ENCODE results near the gene ATG13.
"Not testable (repeated sequence)": the region's sequence is repeated elsewhere in the genome, so short reads cannot be mapped to it uniquely, and the experiment has no call there.

ATG13 gene

GRCh38 chr11:46617134-46617971 lies at the start of gene ATG13, which contains the start of gene HARBI1:
Gene ATG13, plus strand, starts transcription at chr11:46617553. Its CDS starts 26,739 bp downstream, at chr11:46644292.
Gene HARBI1, minus strand, starts transcription at chr11:46617227. Its CDS starts 990 bp downstream, at chr11:46616237.
- peak; percentile 84 to 85 for DNase-seq (ENCODE audit: low read depth in 2 of 2)

DNA sequence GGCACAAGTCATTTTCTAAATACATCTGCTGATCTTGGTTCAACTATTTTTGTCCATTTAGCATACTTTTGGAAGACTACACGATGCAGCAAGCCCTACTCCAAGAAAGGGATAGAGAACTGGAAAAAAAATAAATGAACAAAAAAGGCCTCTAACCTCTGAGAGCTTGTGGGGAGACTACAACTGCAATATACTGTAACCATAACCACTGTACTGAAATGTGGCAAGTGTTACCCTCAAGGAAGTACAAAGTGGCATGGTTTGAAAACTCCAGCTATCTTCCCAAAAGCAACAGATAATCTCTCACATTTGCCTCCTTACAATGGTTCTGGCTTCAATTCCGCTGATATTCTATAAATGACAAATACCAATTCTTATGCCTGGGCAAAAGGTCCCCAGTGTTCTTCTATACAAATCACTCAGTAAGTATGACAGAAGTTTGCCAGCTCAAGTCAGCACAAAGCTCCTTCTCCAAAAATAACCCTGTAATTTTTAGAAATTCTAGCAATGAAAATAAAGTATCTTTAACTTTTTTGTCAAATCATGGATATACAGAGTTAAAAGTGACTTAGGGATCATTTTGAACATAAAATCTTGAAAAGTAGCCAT lies 46.5 kb upstream of the ATG13 start:
- no peak for DNase-seq (ENCODE audit: low read depth in 2 of 2)

- no peak for DNase-seq (ENCODE audit: low read depth in 2 of 2)
Observed at GRCh38 chr11:46574656-46575055, 42.7 kb upstream of the ATG13 start.

DNA sequence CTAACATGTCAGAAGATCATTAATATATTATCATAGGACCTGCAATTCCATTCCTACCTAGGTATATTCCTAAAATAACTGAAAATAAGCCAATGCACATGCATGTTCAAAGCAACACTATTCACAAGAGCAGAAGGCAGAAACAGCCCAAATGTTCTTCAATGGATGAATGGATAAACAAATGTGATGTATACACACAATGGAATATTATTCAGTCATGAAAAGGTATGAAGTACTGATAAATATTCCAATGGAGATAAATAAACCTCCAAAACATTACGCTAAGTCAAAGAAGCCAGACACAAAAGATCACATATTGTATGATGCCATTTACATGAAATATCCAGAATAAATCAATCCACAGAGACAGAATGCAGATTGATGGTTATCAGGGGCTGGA lies 40.3 kb upstream of the ATG13 start:
- DNase-seq (ENCODE audit: low read depth in 2 of 2) = no peak

- DNase-seq (ENCODE audit: low read depth in 2 of 2) = no peak
Observed at GRCh38 chr11:46582588-46582987, 34.8 kb upstream of the ATG13 start.

GRCh38 chr11:46583513-46583912 lies 33.8 kb upstream of the ATG13 start:
- DNase-seq (ENCODE audit: low read depth in 2 of 2) = not testable (repeated sequence)

DNA sequence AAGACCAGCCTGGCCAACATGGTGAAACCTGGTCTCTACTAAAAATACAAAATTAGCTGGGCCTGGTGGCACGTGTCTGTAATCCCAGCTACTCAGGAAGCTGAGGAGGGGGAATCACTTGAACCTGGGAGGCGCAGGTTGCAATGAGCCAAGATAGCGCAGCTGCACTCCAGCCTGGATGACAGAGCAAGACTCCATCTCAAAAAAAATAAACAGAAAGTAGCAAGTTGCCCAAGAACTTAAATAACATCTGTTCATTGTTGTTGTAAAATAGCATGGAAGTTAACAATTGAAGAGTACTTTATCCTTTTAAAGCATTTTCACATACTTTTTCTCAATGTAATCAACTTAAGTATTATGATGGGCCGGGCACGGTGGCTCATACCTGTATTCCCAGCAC lies 29.2 kb upstream of the ATG13 start:
- DNase-seq (ENCODE audit: low read depth in 2 of 2) = no peak

- DNase-seq (ENCODE audit: low read depth in 2 of 2) = no peak
Observed at GRCh38 chr11:46588915-46589314, 28.4 kb upstream of the ATG13 start.

GRCh38 chr11:46590740-46591605 lies 26.4 kb upstream of the ATG13 start:
- no peak for DNase-seq (ENCODE audit: low read depth in 2 of 2)

DNA sequence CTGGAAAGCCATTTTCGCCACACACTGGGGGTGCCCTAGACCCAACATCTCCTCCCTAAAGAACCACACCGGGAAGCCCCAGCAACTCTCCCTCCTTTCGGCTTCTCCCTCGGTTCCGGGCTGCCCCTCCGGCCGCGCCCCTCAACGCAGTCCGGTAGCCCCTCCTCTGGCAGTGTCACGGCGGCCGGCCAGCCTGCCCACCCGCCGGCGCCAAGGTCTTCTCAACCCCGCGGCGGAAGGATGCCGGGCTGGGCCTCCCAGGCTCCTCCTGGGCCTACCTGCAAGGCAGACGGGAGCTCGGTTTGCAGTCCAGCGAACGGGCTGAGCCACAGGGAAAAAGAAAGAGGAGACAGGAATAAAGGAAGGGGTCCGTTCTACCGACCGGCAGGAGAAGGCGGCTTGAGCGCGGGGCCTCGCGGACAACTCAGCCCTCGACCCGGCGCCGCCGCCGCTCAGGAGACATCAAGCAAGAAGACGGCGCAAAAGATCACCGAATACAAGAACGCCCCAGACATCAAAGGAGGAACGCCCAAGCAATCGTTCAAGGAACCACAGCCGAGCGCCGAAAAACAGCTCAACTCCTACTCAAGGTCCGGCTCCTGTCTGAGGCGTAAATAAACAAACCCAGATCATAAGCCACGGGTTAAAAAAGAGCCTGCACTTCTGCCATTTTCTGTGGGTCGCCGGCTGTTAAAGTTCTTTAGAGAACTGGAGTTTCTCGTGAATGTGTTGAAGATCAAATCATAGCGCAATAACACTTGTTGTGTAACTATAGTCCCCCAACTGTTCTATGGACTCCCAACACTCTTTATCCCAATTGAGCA lies 23.6 kb upstream of the ATG13 start, which contains the start of gene AMBRA1:
TSS of gene AMBRA1 (minus strand) at position 474 of the 824 bp plus-strand sequence. CDS start 45,643 bp downstream, outside the sequence.
- DNase-seq (ENCODE audit: low read depth in 2 of 2) = peak; percentile 60 to 63

DNA sequence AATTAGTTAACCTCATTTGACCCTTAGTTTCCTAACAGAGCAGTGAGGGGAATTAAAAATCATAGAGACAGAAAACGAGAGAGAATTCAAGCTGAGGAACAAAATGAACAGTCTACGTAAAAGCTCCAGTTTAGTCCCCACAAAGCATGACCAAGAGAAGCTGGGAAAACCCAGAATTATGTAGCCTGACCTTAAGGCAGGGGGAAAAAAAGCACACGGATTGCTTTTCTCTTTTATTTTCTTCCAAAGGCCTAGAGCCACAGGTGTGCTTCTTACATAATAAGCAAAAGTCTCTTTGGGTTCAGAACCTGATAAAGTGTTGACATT lies 23.0 kb upstream of the ATG13 start:
- no peak for DNase-seq (ENCODE audit: low read depth in 2 of 2)

DNA sequence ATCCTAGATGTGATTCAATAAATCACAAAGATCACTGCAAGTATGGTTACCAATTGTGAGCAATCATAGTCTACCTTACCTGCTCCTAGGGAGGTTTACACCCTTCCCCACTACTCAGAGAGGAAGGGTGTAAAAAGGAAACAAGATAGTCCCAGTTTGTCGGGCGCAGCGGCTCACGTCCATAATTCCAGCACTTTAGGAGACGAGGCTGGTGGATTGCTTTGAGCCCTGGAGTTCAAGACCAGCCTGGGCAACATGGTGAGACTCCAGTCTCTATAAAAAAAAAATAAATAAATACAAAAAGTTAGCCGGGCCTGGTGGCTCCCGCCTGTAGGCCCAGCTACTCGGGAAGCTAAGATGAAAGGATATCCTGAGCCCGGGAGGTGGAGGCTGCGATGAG lies 22.6 kb upstream of the ATG13 start:
- DNase-seq (ENCODE audit: low read depth in 2 of 2) = no peak

- DNase-seq (ENCODE audit: low read depth in 2 of 2) = no peak
Observed at GRCh38 chr11:46597155-46597554, 20.2 kb upstream of the ATG13 start.

GRCh38 chr11:46597609-46598219 lies 19.6 kb upstream of the ATG13 start:
- no peak for DNase-seq (ENCODE audit: low read depth in 2 of 2)

GRCh38 chr11:46599340-46600193 lies 17.8 kb upstream of the ATG13 start:
- DNase-seq (ENCODE audit: low read depth in 2 of 2) = no peak

- no peak for DNase-seq (ENCODE audit: low read depth in 2 of 2)
Observed at GRCh38 chr11:46600194-46600960, 17.0 kb upstream of the ATG13 start.

DNA sequence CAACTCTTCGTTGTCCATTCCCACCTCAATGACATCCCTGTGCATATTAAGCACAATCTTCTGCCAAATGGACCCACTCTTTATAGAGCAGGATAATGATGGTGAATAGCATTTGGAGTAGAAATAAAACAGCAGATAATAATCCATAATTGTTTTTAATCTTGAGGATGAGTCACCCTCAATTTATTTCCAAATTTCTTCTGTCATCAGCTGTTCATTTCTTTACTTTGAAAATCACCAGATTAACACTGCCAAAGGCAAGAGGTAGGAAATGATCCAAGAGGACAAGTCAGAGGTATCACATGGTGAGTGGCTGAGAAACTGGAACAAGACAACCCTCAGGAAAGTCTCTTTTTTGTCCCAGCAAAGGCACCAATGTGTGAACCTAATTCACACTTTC lies 16.2 kb upstream of the ATG13 start:
- no peak for DNase-seq (ENCODE audit: low read depth in 2 of 2)

- DNase-seq (ENCODE audit: low read depth in 2 of 2) = no peak
Observed at GRCh38 chr11:46603704-46604308, 13.5 kb upstream of the ATG13 start.

- DNase-seq (ENCODE audit: low read depth in 2 of 2) = no peak
Observed at GRCh38 chr11:46604796-46605195, 12.6 kb upstream of the ATG13 start.
